Mesenchymal stem cell (in vitro differentiated cells and primary cell): ENCODE results near the gene FAM234B.

Experiments used
- DNase-seq: peaks from one replicate; pipeline ENCODE4 v3.0.0-alpha.2; 2013
- H2AFZ ChIP-seq: one replicate; pipeline ENCODE4 v1.6.1; 2013; ENCODE audit warnings: low read depth, mild to moderate bottlenecking, control low read depth, inconsistent platforms, low read length, moderate library complexity
- H2AK5ac ChIP-seq: 2 replicates; pipeline ENCODE4 v1.6.1; 2013; ENCODE audit warnings: low read length, moderate library complexity, mild to moderate bottlenecking, inconsistent platforms; ENCODE audit not compliant: severe bottlenecking
- H2BK120ac ChIP-seq: one replicate; pipeline ENCODE4 v1.6.1; 2013; ENCODE audit warnings: low read depth, mild to moderate bottlenecking, inconsistent platforms, low read length, moderate library complexity
- H2BK12ac ChIP-seq, 2 experiments: one replicate each; pipeline ENCODE4 v1.6.1; 2013; ENCODE audit warnings: inconsistent platforms in 2 of 2, low read length in 2 of 2, mild to moderate bottlenecking in 2 of 2, moderate library complexity in 2 of 2, control low read depth in 1 of 2
- H2BK15ac ChIP-seq: one replicate; pipeline ENCODE4 v1.6.1; 2013; ENCODE audit warnings: mild to moderate bottlenecking, low read depth, inconsistent platforms; ENCODE audit not compliant: poor library complexity, severe bottlenecking
- H2BK5ac ChIP-seq: 2 replicates; pipeline ENCODE4 v1.6.1; 2013; ENCODE audit warnings: low read depth, mild to moderate bottlenecking, low read length, control low read depth, inconsistent platforms; ENCODE audit not compliant: poor library complexity, severe bottlenecking
- H3K14ac ChIP-seq, 2 experiments: one replicate each; pipeline ENCODE4 v1.6.1; 2013; ENCODE audit warnings: inconsistent platforms in 2 of 2, low read length in 2 of 2, control low read depth in 1 of 2, mild to moderate bottlenecking in 1 of 2, moderate library complexity in 1 of 2
- H3K18ac ChIP-seq, 2 experiments: one replicate each; pipeline ENCODE4 v1.6.1; 2013; ENCODE audit warnings: inconsistent platforms in 2 of 2, low read length in 2 of 2, control low read depth in 1 of 2, low read depth in 1 of 2, mild to moderate bottlenecking in 1 of 2
- H3K23ac ChIP-seq, 2 experiments: one replicate each; pipeline ENCODE4 v1.6.1; 2013; ENCODE audit warnings: inconsistent platforms in 2 of 2, low read length in 2 of 2, mild to moderate bottlenecking in 2 of 2, moderate library complexity in 2 of 2, control low read depth in 1 of 2
- H3K27ac ChIP-seq: 2 replicates; pipeline ENCODE4 v1.5.1; 2013; ENCODE audit warnings: mild to moderate bottlenecking, moderate library complexity, low read length, control low read depth, inconsistent platforms; ENCODE audit not compliant: poor library complexity, severe bottlenecking
- H3K27me3 ChIP-seq, 2 experiments: 2 replicates each; pipeline versions ENCODE4 v1.6.1 to v1.7.0; 2013; ENCODE audit warnings: low read length in 2 of 2, mild to moderate bottlenecking in 2 of 2, moderate library complexity in 2 of 2, control low read depth in 1 of 2, inconsistent platforms in 1 of 2; ENCODE audit not compliant: control insufficient read depth in 1 of 2, insufficient read depth in 1 of 2
- H3K36me3 ChIP-seq, 2 experiments: 2 replicates each; pipeline versions ENCODE4 v1.6.1 to v1.7.0; 2013; ENCODE audit warnings: low read length in 2 of 2, control low read depth in 1 of 2, inconsistent platforms in 1 of 2, low read depth in 1 of 2, mild to moderate bottlenecking in 1 of 2; ENCODE audit not compliant: insufficient read depth in 2 of 2, control insufficient read depth in 1 of 2
- H3K4ac ChIP-seq, 2 experiments: one replicate each; pipeline ENCODE4 v1.6.1; 2013; ENCODE audit warnings: inconsistent platforms in 2 of 2, low read length in 2 of 2, mild to moderate bottlenecking in 2 of 2, moderate library complexity in 2 of 2, control low read depth in 1 of 2, low read depth in 1 of 2
- H3K4me1 ChIP-seq: 2 replicates; pipeline ENCODE4 v1.6.1; 2013; ENCODE audit warnings: low read depth, low read length, control low read depth; ENCODE audit not compliant: control insufficient read depth, insufficient read depth
- H3K4me2 ChIP-seq: 2 replicates; pipeline ENCODE4 v1.6.1; 2013; ENCODE audit warnings: low read length, mild to moderate bottlenecking, inconsistent platforms; ENCODE audit not compliant: poor library complexity, severe bottlenecking
- H3K4me3 ChIP-seq, 2 experiments: 2 replicates each; pipeline versions ENCODE4 v1.5.1 to v1.7.0; 2013; ENCODE audit warnings: low read length in 2 of 2, mild to moderate bottlenecking in 2 of 2, control low read depth in 1 of 2, low read depth in 1 of 2; ENCODE audit not compliant: insufficient read depth in 1 of 2
- H3K79me1 ChIP-seq: replicated peaks from 2 replicates; pipeline ENCODE4 v1.6.1; 2013; ENCODE audit warnings: mild to moderate bottlenecking, control low read depth, low read length, inconsistent platforms; ENCODE audit not compliant: poor library complexity, severe bottlenecking
- H3K9ac ChIP-seq: 2 replicates; pipeline ENCODE4 v1.7.0; 2013; ENCODE audit warnings: mild to moderate bottlenecking, low read length, moderate library complexity
- H3K9me3 ChIP-seq: 2 replicates; pipeline ENCODE4 v1.7.0; 2013; ENCODE audit warnings: mild to moderate bottlenecking, low read length; ENCODE audit not compliant: control insufficient read depth
- H4K8ac ChIP-seq: one replicate; pipeline ENCODE4 v1.6.1; 2013; ENCODE audit warnings: inconsistent platforms, mild to moderate bottlenecking, low read length, moderate library complexity
- H4K91ac ChIP-seq: one replicate; pipeline ENCODE4 v1.6.1; 2013; ENCODE audit warnings: mild to moderate bottlenecking, low read length, inconsistent platforms
- WGBS: methylation state at CpG from one replicate; pipeline ENCODE4 v1.1.7; 2013; ENCODE audit warnings: mixed read lengths; 5-methylcytosine and 5-hydroxymethylcytosine counted together

Gene FAM234B

GRCh38 chr12:13060581-13060980, 16.4 kb downstream of the FAM234B start:
- Histone ChIP-seq H3K23ac (no peak overlapping the region), H3K36me3 (peaks cover 5 to 64% of the 10 kb centered on the region in 2 experiments), H3K4me3 (no peak overlapping the region), H3K14ac (no peak overlapping the region), H2AK5ac (no peak overlapping the region), H4K8ac (no peak overlapping the region), H3K4me2 (no peak overlapping the region), H2BK120ac (no peak overlapping the region), H3K9me3 (no peaks in the 10 kb centered on the region), H3K79me1 (no peaks in the 10 kb centered on the region), H4K91ac (no peak overlapping the region), H3K9ac (no peak overlapping the region), H3K4ac (no peak overlapping the region), H2BK12ac (no peak overlapping the region), H3K27me3 (no peaks in the 10 kb centered on the region), H2AFZ (no peak overlapping the region), H2BK5ac (no peak overlapping the region), H3K18ac (no peak overlapping the region), H3K4me1 (peaks cover 2% of the 10 kb centered on the region), H2BK15ac (no peak overlapping the region), H3K27ac (no peak overlapping the region)
- no peak for DNase-seq
- 86% methylated on average over 2 of the region's 2 CpGs for WGBS

GRCh38 chr12:13061377-13061776, 17.2 kb downstream of the FAM234B start:
- DNase-seq: no peak
- H3K27me3 ChIP-seq: no peaks in the 10 kb centered on the region
- H2BK15ac ChIP-seq: no peak overlapping the region
- no peak overlapping the region for H3K4ac ChIP-seq
- no peaks in the 10 kb centered on the region for H3K79me1 ChIP-seq
- no peak overlapping the region for H3K27ac ChIP-seq
- H3K18ac ChIP-seq: no peak overlapping the region
- H4K91ac ChIP-seq: no peak overlapping the region
- no peak overlapping the region for H3K4me2 ChIP-seq
- no peak overlapping the region for H3K23ac ChIP-seq
- no peak overlapping the region for H2AFZ ChIP-seq
- H3K4me3 ChIP-seq: no peak overlapping the region
- no peak overlapping the region for H3K9ac ChIP-seq
- H3K36me3 ChIP-seq: peaks cover 3 to 61% of the 10 kb centered on the region in 2 experiments
- no peak overlapping the region for H4K8ac ChIP-seq
- no peak overlapping the region for H2BK120ac ChIP-seq
- WGBS: 95% methylated on average over 3 of the region's 5 CpGs
- peaks cover 2% of the 10 kb centered on the region for H3K4me1 ChIP-seq
- no peak overlapping the region for H2BK5ac ChIP-seq
- H2BK12ac ChIP-seq: no peak overlapping the region
- H3K9me3 ChIP-seq: no peaks in the 10 kb centered on the region
- H2AK5ac ChIP-seq: no peak overlapping the region
- H3K14ac ChIP-seq: no peak overlapping the region

- DNase-seq: no peak
- Histone ChIP-seq H2BK12ac (no peak overlapping the region), H3K4me3 (no peak overlapping the region), H3K18ac (no peak overlapping the region), H3K4me2 (no peak overlapping the region), H2BK15ac (no peak overlapping the region), H3K36me3 (peaks cover 3 to 69% of the 10 kb centered on the region in 2 experiments), H3K9ac (no peak overlapping the region), H3K27me3 (no peaks in the 10 kb centered on the region), H4K91ac (no peak overlapping the region), H2AFZ (no peak overlapping the region), H2BK120ac (no peak overlapping the region), H4K8ac (no peak overlapping the region), H2BK5ac (no peak overlapping the region), H3K4me1 (peaks cover under 1% of the 10 kb centered on the region), H3K23ac (no peak overlapping the region), H3K27ac (no peak overlapping the region), H3K4ac (no peak overlapping the region), H2AK5ac (no peak overlapping the region), H3K79me1 (no peaks in the 10 kb centered on the region), H3K9me3 (no peaks in the 10 kb centered on the region), H3K14ac (no peak overlapping the region)
- 97% methylated on average over 5 of the region's 5 CpGs for WGBS
Observed at GRCh38 chr12:13062669-13063068, 18.5 kb downstream of the FAM234B start.

- no peak overlapping the region for H3K4ac ChIP-seq
- no peak overlapping the region for H3K4me3 ChIP-seq
- peaks cover 0 to 68% of the 10 kb centered on the region in 2 experiments for H3K36me3 ChIP-seq
- no peak overlapping the region for H2BK12ac ChIP-seq
- no peak overlapping the region for H4K8ac ChIP-seq
- no peak overlapping the region for H3K27ac ChIP-seq
- no peaks in the 10 kb centered on the region for H3K9me3 ChIP-seq
- H3K4me1 ChIP-seq: no peaks in the 10 kb centered on the region
- no peak overlapping the region for H4K91ac ChIP-seq
- H3K27me3 ChIP-seq: no peaks in the 10 kb centered on the region
- H3K4me2 ChIP-seq: no peak overlapping the region
- no peak overlapping the region for H3K9ac ChIP-seq
- H2AK5ac ChIP-seq: no peak overlapping the region
- WGBS: 85% methylated on average over 2 of the region's 2 CpGs
- no peak overlapping the region for H3K18ac ChIP-seq
- DNase-seq: no peak
- H2BK5ac ChIP-seq: no peak overlapping the region
- H2AFZ ChIP-seq: no peak overlapping the region
- no peak overlapping the region for H3K14ac ChIP-seq
- H3K79me1 ChIP-seq: no peaks in the 10 kb centered on the region
- no peak overlapping the region for H2BK15ac ChIP-seq
- no peak overlapping the region for H2BK120ac ChIP-seq
- no peak overlapping the region for H3K23ac ChIP-seq
Observed at GRCh38 chr12:13066014-13066413, 21.8 kb downstream of the FAM234B start.
